OCI-M2 (cell line): Measurements from ENCODE around the gene CHSY1.
"Not testable (repeated sequence)": the region's sequence is repeated elsewhere in the genome, so short reads cannot be mapped to it uniquely, and the experiment has no call there.

Source experiments
- DNase-seq: peaks from one replicate; lab custom pipeline; 2025; ENCODE audit not compliant: unreplicated experiment; lab: John Stamatoyannopoulos, UW

Gene CHSY1

GRCh38 chr15:101246391-101246790 is 5.5 kb downstream of the CHSY1 start:
- no peak for DNase-seq

GRCh38 chr15:101244889-101245668 is 6.8 kb downstream of the CHSY1 start:
- DNase-seq = no peak

GRCh38 chr15:101244036-101244781 is 7.6 kb downstream of the CHSY1 start:
- no peak for DNase-seq

- no peak for DNase-seq
These were observed 8.4 kb downstream of the CHSY1 start for GRCh38 chr15:101243420-101243819.

- no peak for DNase-seq
These were observed 8.9 kb downstream of the CHSY1 start for GRCh38 chr15:101242999-101243336.

- DNase-seq = no peak
These were observed 9.5 kb downstream of the CHSY1 start for GRCh38 chr15:101242160-101242998.

GRCh38 chr15:101240358-101240757 is 11.5 kb downstream of the CHSY1 start:
- no peak for DNase-seq

GRCh38 chr15:101239724-101240136 is 12.1 kb downstream of the CHSY1 start:
- DNase-seq = no peak

- DNase-seq = no peak
These were observed 14.6 kb downstream of the CHSY1 start for GRCh38 chr15:101237251-101237650.

GRCh38 chr15:101233651-101234280 is 18.1 kb downstream of the CHSY1 start:
- DNase-seq = no peak

GRCh38 chr15:101232677-101233076 is 19.2 kb downstream of the CHSY1 start:
- DNase-seq = no peak

GRCh38 chr15:101228313-101228712 is 23.5 kb downstream of the CHSY1 start:
- no peak for DNase-seq

- no peak for DNase-seq
These were observed 26.2 kb downstream of the CHSY1 start for GRCh38 chr15:101225658-101226057.

GRCh38 chr15:101221902-101222301 is 29.9 kb downstream of the CHSY1 start:
- no peak for DNase-seq

GRCh38 chr15:101220060-101220459 is 31.8 kb downstream of the CHSY1 start:
- no peak for DNase-seq

GRCh38 chr15:101219441-101219840 is 32.4 kb downstream of the CHSY1 start:
- DNase-seq = no peak

- no peak for DNase-seq
These were observed 34.4 kb downstream of the CHSY1 start for GRCh38 chr15:101217446-101217845.

- no peak for DNase-seq
These were observed 35.7 kb downstream of the CHSY1 start for GRCh38 chr15:101216100-101216499.

GRCh38 chr15:101215681-101216080 is 36.2 kb downstream of the CHSY1 start:
- no peak for DNase-seq

- DNase-seq = not testable (repeated sequence)
These were observed 37.3 kb downstream of the CHSY1 start for GRCh38 chr15:101214435-101215097.

GRCh38 chr15:101213570-101213969 is 38.3 kb downstream of the CHSY1 start:
- no peak for DNase-seq
